ENCODE results near the gene TXNDC9.
"Not testable (repeated sequence)": the region's sequence is repeated elsewhere in the genome, so short reads cannot be mapped to it uniquely, and the experiment has no call there.

The TXNDC9 gene

DNA sequence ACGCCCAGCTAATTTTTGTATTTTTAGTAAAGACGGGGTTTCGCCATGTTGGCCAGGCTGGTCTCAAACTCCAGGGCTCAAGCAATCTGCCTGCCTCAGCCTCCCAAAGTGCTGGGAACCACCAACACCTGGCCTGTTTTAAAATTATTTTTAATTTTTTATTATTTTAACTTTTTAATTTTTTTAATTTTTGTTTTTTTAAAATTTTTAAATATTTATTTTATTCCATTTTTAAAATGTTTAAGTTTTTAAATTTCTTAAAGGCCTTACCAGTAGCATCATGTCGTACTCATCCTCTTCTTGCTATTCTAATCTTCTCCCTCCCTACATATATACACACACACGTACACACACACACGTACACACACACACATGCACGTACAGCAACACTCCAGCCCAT is 36.6 kb downstream of the TXNDC9 start:
- ATAC-seq (ENCODE audit: low read depth) (no peak), DNase-seq (ENCODE audit: low spot score) (no peak)
- Histone ChIP-seq H3K9me3 (ENCODE audit: severe bottlenecking) (no peaks in the 10 kb centered on the region), H3K27ac (ENCODE audit: poor library complexity, severe bottlenecking) (no peak overlapping the region), H3K4me3 (ENCODE audit: severe bottlenecking) (no peak overlapping the region), H3K36me3 (ENCODE audit: low read depth) (no peaks in the 10 kb centered on the region), H3K4me1 (ENCODE audit: insufficient read depth, poor library complexity, severe bottlenecking) (no peaks in the 10 kb centered on the region), H3K27me3 (ENCODE audit: insufficient read depth, poor library complexity, severe bottlenecking) (no peaks in the 10 kb centered on the region)
- TF ChIP-seq, protein P1, sequence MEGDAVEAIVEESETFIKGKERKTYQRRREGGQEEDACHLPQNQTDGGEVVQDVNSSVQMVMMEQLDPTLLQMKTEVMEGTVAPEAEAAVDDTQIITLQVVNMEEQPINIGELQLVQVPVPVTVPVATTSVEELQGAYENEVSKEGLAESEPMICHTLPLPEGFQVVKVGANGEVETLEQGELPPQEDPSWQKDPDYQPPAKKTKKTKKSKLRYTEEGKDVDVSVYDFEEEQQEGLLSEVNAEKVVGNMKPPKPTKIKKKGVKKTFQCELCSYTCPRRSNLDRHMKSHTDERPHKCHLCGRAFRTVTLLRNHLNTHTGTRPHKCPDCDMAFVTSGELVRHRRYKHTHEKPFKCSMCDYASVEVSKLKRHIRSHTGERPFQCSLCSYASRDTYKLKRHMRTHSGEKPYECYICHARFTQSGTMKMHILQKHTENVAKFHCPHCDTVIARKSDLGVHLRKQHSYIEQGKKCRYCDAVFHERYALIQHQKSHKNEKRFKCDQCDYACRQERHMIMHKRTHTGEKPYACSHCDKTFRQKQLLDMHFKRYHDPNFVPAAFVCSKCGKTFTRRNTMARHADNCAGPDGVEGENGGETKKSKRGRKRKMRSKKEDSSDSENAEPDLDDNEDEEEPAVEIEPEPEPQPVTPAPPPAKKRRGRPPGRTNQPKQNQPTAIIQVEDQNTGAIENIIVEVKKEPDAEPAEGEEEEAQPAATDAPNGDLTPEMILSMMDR (IDR thresholded peaks at IDR 0.05; ENCODE audit: poor library complexity, severe bottlenecking): no peak

DNA sequence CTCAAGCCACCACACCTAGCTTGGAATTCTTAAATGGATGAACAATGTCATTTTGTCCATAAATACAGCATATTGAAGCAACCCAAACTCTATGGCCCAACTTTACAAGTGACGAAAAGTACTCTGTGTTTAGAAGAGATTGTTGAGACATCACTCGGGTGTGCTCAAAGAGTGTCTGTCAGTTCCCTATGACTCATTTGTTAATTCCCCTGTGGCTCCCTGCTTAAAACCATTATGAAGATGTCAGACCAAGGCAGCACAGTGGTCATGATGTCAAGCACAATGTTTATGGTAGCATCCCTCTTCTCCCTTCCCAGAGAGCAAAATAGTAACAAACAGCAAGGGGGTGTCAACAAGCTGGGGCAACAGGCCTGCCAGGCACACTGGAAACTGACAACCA is 38.1 kb downstream of the TXNDC9 start:
- DNase-seq (ENCODE audit: low spot score) (no peak), ATAC-seq (ENCODE audit: low read depth) (no peak)
- H3K27me3 ChIP-seq (ENCODE audit: insufficient read depth, poor library complexity, severe bottlenecking): no peaks in the 10 kb centered on the region
- TF ChIP-seq, protein P1 (IDR thresholded peaks at IDR 0.05; ENCODE audit: poor library complexity, severe bottlenecking): no peak
- no peaks in the 10 kb centered on the region for H3K36me3 ChIP-seq (ENCODE audit: low read depth)
- H3K4me3 ChIP-seq (ENCODE audit: severe bottlenecking): no peak overlapping the region
- no peaks in the 10 kb centered on the region for H3K4me1 ChIP-seq (ENCODE audit: insufficient read depth, poor library complexity, severe bottlenecking)
- no peak overlapping the region for H3K27ac ChIP-seq (ENCODE audit: poor library complexity, severe bottlenecking)
- no peaks in the 10 kb centered on the region for H3K9me3 ChIP-seq (ENCODE audit: severe bottlenecking)

DNA sequence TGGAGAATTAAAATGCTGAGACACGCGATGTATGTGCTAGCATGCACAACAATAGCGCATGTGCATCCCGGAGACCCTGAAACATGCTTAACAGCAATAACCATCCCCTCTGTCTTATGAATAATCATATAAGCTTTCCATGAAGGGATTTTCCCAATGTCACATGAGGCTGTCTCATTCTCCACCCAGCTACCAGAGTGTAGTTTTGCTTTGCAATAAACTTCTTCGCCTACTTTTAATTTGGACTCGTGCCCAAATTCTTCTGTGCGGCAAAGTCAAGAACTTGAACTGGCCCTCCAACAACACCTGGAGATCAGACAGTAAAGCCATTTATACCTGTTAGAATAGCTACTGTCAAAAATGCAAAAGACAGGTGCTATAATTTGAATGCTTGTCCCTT is 50.6 kb downstream of the TXNDC9 start:
- no peaks in the 10 kb centered on the region for H3K9me3 ChIP-seq (ENCODE audit: severe bottlenecking)
- ATAC-seq (ENCODE audit: low read depth) (no peak), DNase-seq (ENCODE audit: low spot score) (no peak)
- TF ChIP-seq, protein P1 (IDR thresholded peaks at IDR 0.05; ENCODE audit: poor library complexity, severe bottlenecking): no peak
- no peaks in the 10 kb centered on the region for H3K4me1 ChIP-seq (ENCODE audit: insufficient read depth, poor library complexity, severe bottlenecking)
- no peaks in the 10 kb centered on the region for H3K27me3 ChIP-seq (ENCODE audit: insufficient read depth, poor library complexity, severe bottlenecking)
- no peak overlapping the region for H3K27ac ChIP-seq (ENCODE audit: poor library complexity, severe bottlenecking)
- no peak overlapping the region for H3K4me3 ChIP-seq (ENCODE audit: severe bottlenecking)
- no peaks in the 10 kb centered on the region for H3K36me3 ChIP-seq (ENCODE audit: low read depth)

DNA sequence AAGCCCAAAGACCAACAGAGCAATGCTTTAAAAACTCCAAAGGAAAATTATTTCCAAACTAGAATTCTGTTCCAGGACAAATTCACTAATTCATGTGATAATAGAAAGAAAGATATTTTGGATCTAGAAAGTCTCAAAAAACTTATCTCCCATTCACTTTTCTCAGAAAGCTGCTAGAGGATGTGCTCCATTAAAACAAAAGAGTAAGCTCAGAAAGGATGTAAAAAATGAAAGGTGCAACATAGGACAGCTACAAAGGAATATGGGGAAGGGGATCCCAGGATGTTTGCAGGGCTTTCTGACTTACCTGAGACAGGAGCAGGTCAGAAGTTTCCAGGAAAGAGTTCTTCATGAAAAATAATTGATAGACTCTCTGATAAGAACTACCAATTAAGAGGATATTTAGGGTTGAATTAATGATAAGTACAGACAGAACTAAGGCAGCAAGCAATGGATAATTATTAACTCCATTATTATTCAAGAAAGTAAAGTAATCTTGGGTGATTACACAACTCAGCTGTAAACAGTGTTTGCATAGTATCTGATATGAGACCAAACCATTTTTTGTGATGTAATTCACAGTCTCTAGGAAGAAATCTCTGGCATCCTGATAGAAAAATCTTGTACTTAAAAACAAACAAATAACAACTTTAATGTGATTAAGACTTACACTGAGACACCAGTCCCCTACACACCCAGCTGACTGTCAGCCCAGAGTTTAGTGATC is 56.0 kb downstream of the TXNDC9 start:
- no peak overlapping the region for H3K4me3 ChIP-seq (ENCODE audit: severe bottlenecking)
- H3K36me3 ChIP-seq (ENCODE audit: low read depth): no peaks in the 10 kb centered on the region
- ATAC-seq (ENCODE audit: low read depth) (no peak), DNase-seq (ENCODE audit: low spot score) (no peak)
- H3K27ac ChIP-seq (ENCODE audit: poor library complexity, severe bottlenecking): no peak overlapping the region
- TF ChIP-seq, protein P1 (IDR thresholded peaks at IDR 0.05; ENCODE audit: poor library complexity, severe bottlenecking): no peak
- peaks cover 6% of the 10 kb centered on the region for H3K9me3 ChIP-seq (ENCODE audit: severe bottlenecking)
- peaks cover 3% of the 10 kb centered on the region for H3K4me1 ChIP-seq (ENCODE audit: insufficient read depth, poor library complexity, severe bottlenecking)
- no peaks in the 10 kb centered on the region for H3K27me3 ChIP-seq (ENCODE audit: insufficient read depth, poor library complexity, severe bottlenecking)

DNA sequence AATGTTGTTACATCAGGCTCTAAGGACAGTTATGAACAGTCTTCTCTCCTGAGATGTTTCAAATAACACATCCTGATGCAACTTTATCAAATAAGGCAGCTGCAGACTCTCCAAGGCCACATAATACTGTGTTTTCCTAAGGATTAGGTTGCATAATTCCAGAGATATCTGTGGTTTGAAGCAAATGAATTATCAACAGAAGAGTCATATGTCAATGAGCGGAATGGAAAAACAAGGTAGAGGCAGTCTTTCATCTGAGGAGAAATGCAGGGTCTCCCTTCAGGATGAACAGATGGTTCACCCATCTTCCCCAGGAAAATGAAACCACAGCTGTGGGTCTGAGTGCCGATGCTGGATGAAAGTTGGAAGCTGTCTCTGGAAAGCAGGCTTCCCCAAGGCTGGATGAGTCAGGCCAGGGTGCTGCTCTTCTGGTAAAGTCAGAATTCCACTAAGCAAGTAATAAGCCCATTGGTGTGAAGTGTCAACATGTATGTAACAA is 57.3 kb downstream of the TXNDC9 start:
- DNase-seq (ENCODE audit: low spot score) (no peak), ATAC-seq (ENCODE audit: low read depth) (peak; percentile 94)
- Histone ChIP-seq H3K4me3 (ENCODE audit: severe bottlenecking) (no peak overlapping the region), H3K9me3 (ENCODE audit: severe bottlenecking) (peaks cover 6% of the 10 kb centered on the region), H3K36me3 (ENCODE audit: low read depth) (no peaks in the 10 kb centered on the region), H3K4me1 (ENCODE audit: insufficient read depth, poor library complexity, severe bottlenecking) (peaks cover 3% of the 10 kb centered on the region), H3K27me3 (ENCODE audit: insufficient read depth, poor library complexity, severe bottlenecking) (no peaks in the 10 kb centered on the region), H3K27ac (ENCODE audit: poor library complexity, severe bottlenecking) (peak overlapping the region; percentile 22)
- TF ChIP-seq, protein P1 (IDR thresholded peaks at IDR 0.05; ENCODE audit: poor library complexity, severe bottlenecking): no peak

DNA sequence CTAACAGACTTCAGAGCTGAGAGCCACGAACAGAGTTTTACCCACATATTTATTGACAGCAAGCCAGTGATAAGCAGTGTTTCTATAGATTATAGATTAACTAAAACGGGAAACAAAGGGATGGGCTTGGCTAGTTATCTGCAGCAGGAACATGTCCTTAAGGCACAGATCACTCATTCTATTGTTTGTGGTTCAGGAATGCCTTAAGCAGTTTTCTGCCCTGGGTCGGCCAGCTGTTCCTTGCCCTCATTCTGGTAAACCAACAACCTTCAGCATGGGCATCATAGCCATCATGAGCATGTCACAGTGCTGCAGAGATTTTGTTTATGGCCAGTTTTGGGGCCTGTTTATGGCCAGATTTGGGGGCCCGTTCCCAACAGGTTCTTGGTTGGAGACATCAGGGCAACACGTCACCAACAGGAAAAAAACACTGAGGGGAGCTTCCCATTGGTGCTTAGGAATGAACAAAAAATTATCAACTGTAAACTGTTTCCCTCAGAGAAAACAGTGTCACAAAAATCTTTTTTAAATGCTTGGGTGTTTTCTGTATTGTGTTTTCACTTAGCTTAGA is 57.9 kb downstream of the TXNDC9 start:
- ATAC-seq (ENCODE audit: low read depth); H3K9me3 ChIP-seq (ENCODE audit: severe bottlenecking); H3K27me3 ChIP-seq (ENCODE audit: insufficient read depth, poor library complexity, severe bottlenecking); DNase-seq (ENCODE audit: low spot score); H3K4me1 ChIP-seq (ENCODE audit: insufficient read depth, poor library complexity, severe bottlenecking); H3K4me3 ChIP-seq (ENCODE audit: severe bottlenecking); H3K36me3 ChIP-seq (ENCODE audit: low read depth): not testable (repeated sequence)
- H3K27ac ChIP-seq (ENCODE audit: poor library complexity, severe bottlenecking): peak overlapping the region; percentile 22

Data from RWPE2 (cell line).